ENCODE measurements around the gene PTPN12. TPM values are rescaled to one million over a fixed set of nuclear protein-coding genes. Genes with fewer than 3 reads are reported as not detected.

PTPN12 gene
- total RNA-seq, 1 experiment from 2014 or later, result 118 TPM

DNA sequence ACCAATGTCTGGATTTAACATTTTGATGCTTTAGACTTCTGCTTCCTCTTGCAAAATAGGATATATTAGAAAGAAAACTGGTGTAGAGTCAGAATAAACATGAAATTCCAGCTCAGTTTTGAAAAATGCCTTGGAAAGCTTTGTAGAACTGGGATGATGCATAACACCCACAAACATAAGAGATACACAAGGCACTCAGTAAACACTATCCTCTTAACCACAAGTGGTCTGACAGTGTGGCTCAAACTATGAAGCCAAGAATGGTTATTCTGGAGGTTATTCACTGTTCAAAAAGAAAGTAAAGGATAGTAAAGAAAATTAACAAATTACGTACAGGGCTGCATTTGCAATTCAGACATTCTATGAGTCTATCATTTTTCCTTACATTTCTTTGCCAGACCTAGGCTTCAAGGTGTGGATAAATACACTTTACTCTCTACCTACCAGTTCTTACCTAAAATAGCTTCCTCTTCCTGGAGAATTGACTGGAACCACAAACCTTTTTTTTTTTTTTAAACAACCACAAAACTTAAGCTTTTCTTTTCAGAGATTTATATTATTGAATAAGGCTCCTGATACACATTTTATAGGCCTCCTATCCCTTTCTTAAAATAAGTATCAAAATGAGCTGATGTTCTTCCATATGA lies 150.1 kb downstream of the PTPN12 start:
- Histone ChIP-seq H3F3A (ENCODE audit: insufficient read depth, low read depth) (peaks cover 13% of the 10 kb centered on the region; the same call in 1 of the 2 replicates), H3K9me3 (ENCODE audit: insufficient read depth, low read depth) (no peaks in the 10 kb centered on the region), H2AFZ (no peak overlapping the region), H3K79me2 (ENCODE audit: low read depth) (0 out of 2 replicates have a peak, but pooled peaks cover 2% of the 10 kb centered on the region), H3K27me3 (ENCODE audit: insufficient read depth, low read depth) (no peaks in the 10 kb centered on the region), H3K4me2 (no peak overlapping the region), H3K9me2 (ENCODE audit: insufficient read depth) (no peaks in the 10 kb centered on the region), H3K4me1 (replicated peaks; ENCODE audit: insufficient read depth) (peaks cover 27% of the 10 kb centered on the region), H3K36me3 (ENCODE audit: low read depth) (peaks cover 11% of the 10 kb centered on the region), H4K20me1 (ENCODE audit: insufficient read depth) (no peaks in the 10 kb centered on the region), H3K4me3 (no peak overlapping the region), H3K27ac (peak overlapping the region; percentile 22)
- POLR2A ChIA-PET (ENCODE audit: unreplicated experiment), result interaction anchor here (0.5 to 0.6 kb wide), 2 partner anchors 14 to 28 kb away, joined by 3 to 29 read pairs; no protein-coding TSS in a partner anchor
- BruUV-seq (replicated peaks), result no TSS peak
- intact Hi-C loops (cut with micrococcal nuclease; ENCODE audit: unreplicated experiment), result no loop called here
- CTCF ChIA-PET, result no interaction called here
- DNase-seq, result no peak
- TF ChIP-seq, protein P1, sequence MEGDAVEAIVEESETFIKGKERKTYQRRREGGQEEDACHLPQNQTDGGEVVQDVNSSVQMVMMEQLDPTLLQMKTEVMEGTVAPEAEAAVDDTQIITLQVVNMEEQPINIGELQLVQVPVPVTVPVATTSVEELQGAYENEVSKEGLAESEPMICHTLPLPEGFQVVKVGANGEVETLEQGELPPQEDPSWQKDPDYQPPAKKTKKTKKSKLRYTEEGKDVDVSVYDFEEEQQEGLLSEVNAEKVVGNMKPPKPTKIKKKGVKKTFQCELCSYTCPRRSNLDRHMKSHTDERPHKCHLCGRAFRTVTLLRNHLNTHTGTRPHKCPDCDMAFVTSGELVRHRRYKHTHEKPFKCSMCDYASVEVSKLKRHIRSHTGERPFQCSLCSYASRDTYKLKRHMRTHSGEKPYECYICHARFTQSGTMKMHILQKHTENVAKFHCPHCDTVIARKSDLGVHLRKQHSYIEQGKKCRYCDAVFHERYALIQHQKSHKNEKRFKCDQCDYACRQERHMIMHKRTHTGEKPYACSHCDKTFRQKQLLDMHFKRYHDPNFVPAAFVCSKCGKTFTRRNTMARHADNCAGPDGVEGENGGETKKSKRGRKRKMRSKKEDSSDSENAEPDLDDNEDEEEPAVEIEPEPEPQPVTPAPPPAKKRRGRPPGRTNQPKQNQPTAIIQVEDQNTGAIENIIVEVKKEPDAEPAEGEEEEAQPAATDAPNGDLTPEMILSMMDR (conservative IDR thresholded peaks at IDR 0.05), result no peak
- no peak for TF ChIP-seq EZH2 (IDR thresholded peaks at IDR 0.05; ENCODE audit: low read depth)

DNA sequence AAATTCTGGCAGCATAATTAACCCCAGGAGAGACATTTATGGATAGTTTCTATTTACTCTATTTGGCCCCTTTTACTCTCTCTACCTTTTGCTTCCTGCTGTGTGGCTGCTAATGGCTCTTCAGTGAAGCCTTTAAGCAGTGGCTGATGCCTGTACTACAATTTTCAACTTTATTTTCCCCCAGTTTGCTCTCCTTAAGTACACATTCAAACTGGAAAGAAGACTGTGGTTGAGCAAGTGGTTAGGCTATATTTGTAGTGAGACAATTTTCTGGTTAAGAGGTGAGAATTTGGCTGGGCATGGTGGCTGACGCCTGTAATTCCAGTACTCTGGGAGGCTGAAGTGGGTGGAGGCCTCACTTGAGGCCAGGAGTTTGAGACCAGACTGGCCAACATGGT lies 150.7 kb downstream of the PTPN12 start:
- Histone ChIP-seq H4K20me1 (ENCODE audit: insufficient read depth) (no peaks in the 10 kb centered on the region), H3K27me3 (ENCODE audit: insufficient read depth, low read depth) (no peaks in the 10 kb centered on the region), H3K4me1 (replicated peaks; ENCODE audit: insufficient read depth) (peaks cover 27% of the 10 kb centered on the region), H2AFZ (no peak overlapping the region), H3K79me2 (ENCODE audit: low read depth) (0 out of 2 replicates have a peak, but pooled peaks cover 4% of the 10 kb centered on the region), H3K27ac (peak overlapping the region; percentile 22), H3F3A (ENCODE audit: insufficient read depth, low read depth) (peaks cover 13% of the 10 kb centered on the region; the same call in 1 of the 2 replicates), H3K9me2 (ENCODE audit: insufficient read depth) (no peaks in the 10 kb centered on the region), H3K36me3 (ENCODE audit: low read depth) (peaks cover 8% of the 10 kb centered on the region), H3K4me3 (no peak overlapping the region), H3K4me2 (no peak overlapping the region), H3K9me3 (ENCODE audit: insufficient read depth, low read depth) (no peaks in the 10 kb centered on the region)
- TF ChIP-seq EZH2 (IDR thresholded peaks at IDR 0.05; ENCODE audit: low read depth), result no peak
- TF ChIP-seq, protein P1 (conservative IDR thresholded peaks at IDR 0.05), result no peak
- DNase-seq, result no peak
- intact Hi-C loops (cut with micrococcal nuclease; ENCODE audit: unreplicated experiment), result no loop called here
- ChIA-PET CTCF (no interaction called here), POLR2A (ENCODE audit: unreplicated experiment) (no interaction called here)
- BruUV-seq (replicated peaks), result no TSS peak

Other genes with a start within 250 kb of the PTPN12 start
- gene GSAP, start 120.9 kb upstream of the PTPN12 start, total RNA-seq (2021), result 15.6 and 17.2 TPM in 2 replicates
- gene RSBN1L, start 159.2 kb downstream of the PTPN12 start, total RNA-seq (2021), result 13.3 and 20.7 TPM in 2 replicates

Data from PC-9 (cell line).